Keratinocyte (primary cell): ENCODE data around the gene CHST8.

ENCODE experiments used
- EZH2 ChIP-seq: IDR thresholded peaks from one replicate; pipeline ENCODE4 v1.6.1; 2012; ENCODE audit warnings: inconsistent platforms, mild to moderate bottlenecking, low read length, moderate library complexity
- TF ChIP-seq, protein P1 (sequence below), 3 experiments: IDR thresholded peaks in 1 of 3; conservative IDR thresholded peaks in 1 of 3; optimal IDR thresholded peaks in 1 of 3; 2 replicates in 2 of 3; 3 replicates in 1 of 3; pipeline versions ENCODE3 to v1.5.1; 2011; ENCODE audit warnings: low read length in 3 of 3, mild to moderate bottlenecking in 3 of 3, moderate library complexity in 2 of 3, control low read depth in 1 of 3, inconsistent platforms in 1 of 3; ENCODE audit not compliant: insufficient read depth in 2 of 3; ENCODE audit errors: extremely low read depth in 1 of 3

GRCh38 chr19:33699754-33700407 is 78.1 kb downstream of the CHST8 start:
- TF ChIP-seq, protein P1, sequence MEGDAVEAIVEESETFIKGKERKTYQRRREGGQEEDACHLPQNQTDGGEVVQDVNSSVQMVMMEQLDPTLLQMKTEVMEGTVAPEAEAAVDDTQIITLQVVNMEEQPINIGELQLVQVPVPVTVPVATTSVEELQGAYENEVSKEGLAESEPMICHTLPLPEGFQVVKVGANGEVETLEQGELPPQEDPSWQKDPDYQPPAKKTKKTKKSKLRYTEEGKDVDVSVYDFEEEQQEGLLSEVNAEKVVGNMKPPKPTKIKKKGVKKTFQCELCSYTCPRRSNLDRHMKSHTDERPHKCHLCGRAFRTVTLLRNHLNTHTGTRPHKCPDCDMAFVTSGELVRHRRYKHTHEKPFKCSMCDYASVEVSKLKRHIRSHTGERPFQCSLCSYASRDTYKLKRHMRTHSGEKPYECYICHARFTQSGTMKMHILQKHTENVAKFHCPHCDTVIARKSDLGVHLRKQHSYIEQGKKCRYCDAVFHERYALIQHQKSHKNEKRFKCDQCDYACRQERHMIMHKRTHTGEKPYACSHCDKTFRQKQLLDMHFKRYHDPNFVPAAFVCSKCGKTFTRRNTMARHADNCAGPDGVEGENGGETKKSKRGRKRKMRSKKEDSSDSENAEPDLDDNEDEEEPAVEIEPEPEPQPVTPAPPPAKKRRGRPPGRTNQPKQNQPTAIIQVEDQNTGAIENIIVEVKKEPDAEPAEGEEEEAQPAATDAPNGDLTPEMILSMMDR (optimal IDR thresholded peaks at IDR 0.05 in 1 of 3, IDR thresholded peaks at IDR 0.05 in 1 of 3, conservative IDR thresholded peaks at IDR 0.05 in 1 of 3; ENCODE audit: extremely low read depth in 1 of 3, insufficient read depth in 2 of 3, low read length in 3 of 3): no peak
- TF ChIP-seq EZH2: no peak
